ENCODE results near the gene CEACAM7. TPM values are rescaled to one million over a fixed set of nuclear protein-coding genes. Genes with fewer than 3 reads are reported as not detected.

CEACAM7 gene
- total and polyA plus RNA-seq, 2 of the 13 experiments (the other 11 are each of a cell fraction or from before 2014, with no cell fraction given), result not detected

- TF ChIP-seq ZNF574 (CRISPR knock-in tag; IDR thresholded peaks at IDR 0.05) (peak; percentile 85), ZMYM4 (CRISPR knock-in tag; IDR thresholded peaks at IDR 0.05) (0 out of 2 replicates have a peak, but pooled peaks have one; percentile 56), ZNF614 (CRISPR knock-in tag; IDR thresholded peaks at IDR 0.05; ENCODE audit: borderline replicate concordance) (no peak), ZNF501 (CRISPR knock-in tag; IDR thresholded peaks at IDR 0.05) (peak; percentile 69), GABPB1 (CRISPR knock-in tag; IDR thresholded peaks at IDR 0.05) (peak; percentile 63; the same call in 1 of the 2 replicates), MIXL1 (CRISPR knock-in tag; IDR thresholded peaks at IDR 0.05) (no peak), SALL1 (CRISPR knock-in tag; IDR thresholded peaks at IDR 0.05) (peak; percentile 47), MLX (CRISPR knock-in tag; IDR thresholded peaks at IDR 0.05) (no peak), ZBTB38 (CRISPR knock-in tag; IDR thresholded peaks at IDR 0.05) (0 out of 2 replicates have a peak, but pooled peaks have one; percentile 44), MTF2 (CRISPR knock-in tag; IDR thresholded peaks at IDR 0.05; ENCODE audit: borderline replicate concordance) (0 out of 2 replicates have a peak, but pooled peaks have one; percentile 43), MIER2 (CRISPR knock-in tag; IDR thresholded peaks at IDR 0.05) (peak; percentile 89; the same call in 1 of the 2 replicates), ZNF687 (CRISPR knock-in tag; IDR thresholded peaks at IDR 0.05) (peak; percentile 52), TFDP1 (CRISPR knock-in tag; IDR thresholded peaks at IDR 0.05; ENCODE audit: borderline replicate concordance) (0 out of 2 replicates have a peak, but pooled peaks have one; percentile 15), REST (IDR thresholded peaks at IDR 0.05; ENCODE audit: borderline replicate concordance in 1 of 2, low read depth in 1 of 2, low read length in 2 of 2) (peak in 1 of 2 experiments; percentile 7)
Observed at GRCh38 chr19:41706741-41707501, 18.9 kb upstream of the CEACAM7 start (continued).

All from HepG2 (cell line).